WTC11 (cell line): ENCODE results near the gene SNPH.

Experiments used
- NFYB ChIP-seq: sonication (generic); formaldehyde crosslinking; conservative IDR thresholded peaks from 2 replicates; pipeline ENCODE4 v1.8.0; 2022; ENCODE audit warnings: low read depth, missing genetic modification reagents
- TF ChIP-seq, protein P1 (sequence below): sonication (generic); formaldehyde crosslinking; IDR thresholded peaks from 2 replicates; pipeline ENCODE4 v1.8.1; 2023; ENCODE audit warnings: mild to moderate bottlenecking, missing genetic modification reagents
- TF ChIP-seq, protein P2 (sequence below): fragments of 200-600 bp; IDR thresholded peaks from 2 replicates; pipeline ENCODE4 v1.8.0; 2022; ENCODE audit warnings: antibody characterized with exemption

DNA sequence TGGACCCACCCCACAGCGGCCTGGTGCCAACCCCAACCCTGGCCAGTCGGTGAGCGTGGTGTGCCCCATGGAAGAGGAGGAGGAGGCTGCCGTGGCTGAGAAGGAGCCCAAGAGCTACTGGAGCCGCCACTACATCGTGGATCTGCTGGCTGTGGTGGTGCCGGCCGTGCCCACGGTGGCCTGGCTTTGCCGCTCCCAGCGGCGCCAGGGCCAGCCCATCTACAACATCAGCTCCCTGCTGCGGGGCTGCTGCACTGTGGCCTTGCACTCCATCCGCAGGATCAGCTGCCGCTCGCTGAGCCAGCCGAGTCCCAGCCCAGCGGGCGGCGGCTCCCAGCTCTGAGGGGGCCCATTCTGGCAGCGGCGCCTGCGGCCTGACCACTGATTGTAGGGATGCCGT is 39.6 kb downstream of the SNPH start:
- TF ChIP-seq, protein P1, sequence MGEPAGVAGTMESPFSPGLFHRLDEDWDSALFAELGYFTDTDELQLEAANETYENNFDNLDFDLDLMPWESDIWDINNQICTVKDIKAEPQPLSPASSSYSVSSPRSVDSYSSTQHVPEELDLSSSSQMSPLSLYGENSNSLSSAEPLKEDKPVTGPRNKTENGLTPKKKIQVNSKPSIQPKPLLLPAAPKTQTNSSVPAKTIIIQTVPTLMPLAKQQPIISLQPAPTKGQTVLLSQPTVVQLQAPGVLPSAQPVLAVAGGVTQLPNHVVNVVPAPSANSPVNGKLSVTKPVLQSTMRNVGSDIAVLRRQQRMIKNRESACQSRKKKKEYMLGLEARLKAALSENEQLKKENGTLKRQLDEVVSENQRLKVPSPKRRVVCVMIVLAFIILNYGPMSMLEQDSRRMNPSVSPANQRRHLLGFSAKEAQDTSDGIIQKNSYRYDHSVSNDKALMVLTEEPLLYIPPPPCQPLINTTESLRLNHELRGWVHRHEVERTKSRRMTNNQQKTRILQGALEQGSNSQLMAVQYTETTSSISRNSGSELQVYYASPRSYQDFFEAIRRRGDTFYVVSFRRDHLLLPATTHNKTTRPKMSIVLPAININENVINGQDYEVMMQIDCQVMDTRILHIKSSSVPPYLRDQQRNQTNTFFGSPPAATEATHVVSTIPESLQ (CRISPR knock-in tag) = no peak
- TF ChIP-seq, protein P2, sequence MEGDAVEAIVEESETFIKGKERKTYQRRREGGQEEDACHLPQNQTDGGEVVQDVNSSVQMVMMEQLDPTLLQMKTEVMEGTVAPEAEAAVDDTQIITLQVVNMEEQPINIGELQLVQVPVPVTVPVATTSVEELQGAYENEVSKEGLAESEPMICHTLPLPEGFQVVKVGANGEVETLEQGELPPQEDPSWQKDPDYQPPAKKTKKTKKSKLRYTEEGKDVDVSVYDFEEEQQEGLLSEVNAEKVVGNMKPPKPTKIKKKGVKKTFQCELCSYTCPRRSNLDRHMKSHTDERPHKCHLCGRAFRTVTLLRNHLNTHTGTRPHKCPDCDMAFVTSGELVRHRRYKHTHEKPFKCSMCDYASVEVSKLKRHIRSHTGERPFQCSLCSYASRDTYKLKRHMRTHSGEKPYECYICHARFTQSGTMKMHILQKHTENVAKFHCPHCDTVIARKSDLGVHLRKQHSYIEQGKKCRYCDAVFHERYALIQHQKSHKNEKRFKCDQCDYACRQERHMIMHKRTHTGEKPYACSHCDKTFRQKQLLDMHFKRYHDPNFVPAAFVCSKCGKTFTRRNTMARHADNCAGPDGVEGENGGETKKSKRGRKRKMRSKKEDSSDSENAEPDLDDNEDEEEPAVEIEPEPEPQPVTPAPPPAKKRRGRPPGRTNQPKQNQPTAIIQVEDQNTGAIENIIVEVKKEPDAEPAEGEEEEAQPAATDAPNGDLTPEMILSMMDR = no peak
- no peak for TF ChIP-seq NFYB
